A549 (cell line): ENCODE results near the gene PSMD1.

Source experiments
- CTCF ChIP-seq: fragments of >200 bp; sonication (Bioruptor Twin); formaldehyde crosslinking; IDR thresholded peaks from 3 replicates; pipeline ENCODE4 v1.5.1; 2016
- HEYL ChIP-seq: fragments of 250-450 bp; sonication (Bioruptor Pico); IDR thresholded peaks from 2 replicates; pipeline ENCODE4 v1.8.0; 2021; ENCODE audit warnings: mild to moderate bottlenecking, moderate library complexity

- TF ChIP-seq HEYL (CRISPR knock-in tag) (no peak), CTCF (no peak)
These were observed 70.8 kb downstream of the PSMD1 start for GRCh38 chr2:231127480-231127879.
